Astrocyte of the cerebellum (primary cell): ENCODE measurements around the gene HASPIN.
"Not testable (repeated sequence)": the region's sequence is repeated elsewhere in the genome, so short reads cannot be mapped to it uniquely, and the experiment has no call there.

Experiments
- DNase-seq: peaks from one replicate; pipeline ENCODE4 v3.0.0-alpha.2; 2011; ENCODE audit warnings: low read depth
- H3K4me3 ChIP-seq: 2 replicates; pipeline ENCODE4 v1.5.1; 2011; ENCODE audit warnings: mild to moderate bottlenecking, low read depth, low read length, moderate library complexity
- CTCF ChIP-seq: IDR thresholded peaks from 2 replicates; pipeline ENCODE4 v1.5.1; 2012; ENCODE audit warnings: low read length, low read depth, moderate library complexity, mild to moderate bottlenecking; ENCODE audit errors: missing control alignments
- in situ Hi-C: cut with HindIII; loops from 2 replicates; pipeline ENCODE4 v1.10.0; 2017; ENCODE audit warnings: low sequenced_read_pairs

HASPIN gene

GRCh38 chr17:3704931-3705717 is 18.6 kb upstream of the HASPIN start:
- DNase-seq = no peak
- in situ Hi-C loops = no loop called here
- no peak overlapping the region for H3K4me3 ChIP-seq
- no peak for TF ChIP-seq CTCF

- DNase-seq, in situ Hi-C loops, H3K4me3 ChIP-seq: not testable (repeated sequence)
Observed at GRCh38 chr17:3705718-3705984, 18.1 kb upstream of the HASPIN start.

GRCh38 chr17:3708366-3708765 is 15.3 kb upstream of the HASPIN start:
- no peak overlapping the region for H3K4me3 ChIP-seq
- TF ChIP-seq CTCF = no peak
- DNase-seq = no peak
- in situ Hi-C loops = no loop called here

- in situ Hi-C loops = no loop called here
- H3K4me3 ChIP-seq = no peak overlapping the region
- no peak for DNase-seq
- no peak for TF ChIP-seq CTCF
Observed at GRCh38 chr17:3710951-3711383, 12.7 kb upstream of the HASPIN start.

DNA sequence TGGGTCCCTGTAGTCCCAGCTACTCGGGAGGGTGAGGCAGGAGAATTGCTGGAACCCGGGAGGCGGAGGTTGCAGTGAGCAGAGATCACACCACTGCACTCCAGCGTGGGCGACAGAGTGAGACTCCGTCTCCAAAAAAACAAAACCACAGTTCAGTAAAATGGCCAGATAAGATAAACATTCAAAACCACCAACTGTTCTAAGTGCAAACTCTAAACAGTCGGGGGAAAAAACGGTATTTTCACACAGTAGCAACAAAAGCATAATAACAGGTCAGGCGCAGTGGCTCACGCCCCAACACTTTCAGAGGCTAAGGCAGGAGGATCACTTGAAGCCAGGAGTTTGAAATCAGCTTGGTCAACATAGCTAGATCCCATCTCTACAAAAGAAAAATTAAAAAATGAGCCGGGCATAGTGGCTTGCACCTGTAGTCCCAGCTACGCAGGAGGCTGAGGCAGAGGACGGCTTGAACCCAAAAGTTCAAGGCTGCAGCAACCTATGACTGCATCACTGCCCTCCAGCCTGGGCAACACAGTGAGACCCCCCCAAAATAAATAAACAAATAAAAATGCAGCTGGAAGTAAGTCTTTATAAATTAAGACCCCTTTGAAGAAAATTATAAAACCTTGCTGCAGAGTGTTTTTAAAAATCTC is 10.8 kb upstream of the HASPIN start:
- DNase-seq = no peak

GRCh38 chr17:3715296-3715695 is 8.4 kb upstream of the HASPIN start:
- in situ Hi-C loops = no loop called here
- no peak for TF ChIP-seq CTCF
- no peak for DNase-seq
- no peak overlapping the region for H3K4me3 ChIP-seq

More for the DNA sequence above, 10.8 kb upstream of the HASPIN start:
- in situ Hi-C loops = no loop called here
- no peak for TF ChIP-seq CTCF
- H3K4me3 ChIP-seq = no peak overlapping the region

GRCh38 chr17:3718201-3718600 is 5.5 kb upstream of the HASPIN start:
- in situ Hi-C loops = no loop called here
- no peak for TF ChIP-seq CTCF
- no peak overlapping the region for H3K4me3 ChIP-seq
- no peak for DNase-seq
